Ishikawa (cell line): ENCODE measurements around the gene YES1.

Experiments used
- CEBPB ChIP-seq: IDR thresholded peaks from 2 replicates; pipeline ENCODE4 v1.6.1; 2012
- CREB1 ChIP-seq: IDR thresholded peaks from 2 replicates; pipeline ENCODE4 v1.6.1; 2012; ENCODE audit warnings: low read depth
- EGR1 ChIP-seq: IDR thresholded peaks from 2 replicates; pipeline ENCODE4 v1.6.1; 2012
- EP300 ChIP-seq: IDR thresholded peaks from 2 replicates; pipeline ENCODE4 v1.6.1; 2012; ENCODE audit warnings: borderline replicate concordance
- FOXM1 ChIP-seq: IDR thresholded peaks from 2 replicates; pipeline ENCODE4 v1.6.1; 2012; ENCODE audit warnings: low read depth, borderline replicate concordance
- MAX ChIP-seq: IDR thresholded peaks from 2 replicates; pipeline ENCODE4 v1.6.1; 2012
- NFIC ChIP-seq: IDR thresholded peaks from 2 replicates; pipeline ENCODE4 v1.6.1; 2012
- RAD21 ChIP-seq: IDR thresholded peaks from 2 replicates; pipeline ENCODE4 v1.6.1; 2012; ENCODE audit warnings: low read depth
- REST ChIP-seq: IDR thresholded peaks from 2 replicates; pipeline ENCODE4 v1.6.1; 2012; ENCODE audit warnings: low read depth, mild to moderate bottlenecking
- TAF1 ChIP-seq: IDR thresholded peaks from 2 replicates; pipeline ENCODE4 v1.6.1; 2012; ENCODE audit warnings: low read depth, mild to moderate bottlenecking
- TCF12 ChIP-seq: IDR thresholded peaks from 2 replicates; pipeline ENCODE4 v1.6.1; 2012; ENCODE audit warnings: low read depth
- TEAD4 ChIP-seq: IDR thresholded peaks from 2 replicates; pipeline ENCODE4 v1.6.1; 2012
- USF1 ChIP-seq: IDR thresholded peaks from 2 replicates; pipeline ENCODE4 v1.6.1; 2012
- YY1 ChIP-seq: IDR thresholded peaks from 2 replicates; pipeline ENCODE4 v1.6.1; 2012; ENCODE audit warnings: low read depth
- ZBTB7A ChIP-seq: IDR thresholded peaks from 2 replicates; pipeline ENCODE4 v1.6.1; 2012; ENCODE audit warnings: low read depth

Gene YES1

GRCh38 chr18:676069-676468, 136.0 kb downstream of the YES1 start:
- TF ChIP-seq YY1 (no peak), EP300 (no peak), MAX (no peak), RAD21 (no peak), EGR1 (no peak), ZBTB7A (no peak), CREB1 (no peak), TAF1 (no peak)

GRCh38 chr18:675307-675706, 136.7 kb downstream of the YES1 start:
- TF ChIP-seq TEAD4: no peak
- no peak for TF ChIP-seq CEBPB
- TF ChIP-seq TAF1: no peak
- no peak for TF ChIP-seq REST
- no peak for TF ChIP-seq FOXM1
- TF ChIP-seq NFIC: no peak
- TF ChIP-seq RAD21: no peak
- no peak for TF ChIP-seq USF1
- no peak for TF ChIP-seq EP300
- no peak for TF ChIP-seq ZBTB7A
- no peak for TF ChIP-seq YY1
- TF ChIP-seq TCF12: no peak
- TF ChIP-seq EGR1: no peak
- TF ChIP-seq MAX: no peak
- TF ChIP-seq CREB1: no peak

- TF ChIP-seq EP300 (no peak), TCF12 (no peak), EGR1 (no peak), ZBTB7A (no peak), CREB1 (no peak), TAF1 (no peak), FOXM1 (no peak), RAD21 (no peak), NFIC (no peak), CEBPB (no peak), REST (no peak), YY1 (no peak), TEAD4 (no peak), MAX (no peak), USF1 (no peak)
Measured at GRCh38 chr18:673769-674168, 138.3 kb downstream of the YES1 start.

GRCh38 chr18:673317-673716, 138.7 kb downstream of the YES1 start:
- no peak for TF ChIP-seq TAF1
- TF ChIP-seq EP300: no peak
- TF ChIP-seq USF1: no peak
- TF ChIP-seq MAX: no peak
- TF ChIP-seq RAD21: no peak
- TF ChIP-seq TEAD4: no peak
